ENCODE data around the gene CPE. TPM values are rescaled to one million over a fixed set of nuclear protein-coding genes. Genes with fewer than 3 reads are reported as not detected.

CPE gene
- total and polyA plus RNA-seq, 2 donors (not counting 3 experiments of a cell fraction or from before 2014, with no cell fraction given), result 2.7 to 9.2 TPM

DNA sequence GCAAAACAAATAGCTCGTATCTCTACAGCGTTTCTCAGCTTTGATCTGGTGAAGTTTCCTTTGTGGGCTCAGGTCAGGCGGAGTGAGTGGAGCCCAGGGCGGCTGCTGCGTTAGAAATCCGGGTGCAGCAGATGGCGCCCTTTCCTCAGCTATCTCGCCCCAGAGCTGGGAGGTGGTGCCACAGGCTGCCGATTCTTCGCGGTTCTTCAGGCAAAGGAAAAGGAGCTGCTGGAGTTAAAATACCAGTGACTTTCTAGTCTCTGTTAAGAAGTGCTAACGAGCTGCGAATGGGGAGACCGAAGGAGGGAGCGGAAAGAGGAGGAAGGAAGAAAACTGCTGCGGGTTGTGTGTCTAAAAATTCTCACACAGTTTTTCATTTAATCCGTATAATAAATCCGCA is 114.6 kb downstream of the CPE start:
- H3K9me1 ChIP-seq (replicated peaks; ENCODE audit: control insufficient read depth, extremely low read depth, insufficient read depth, low read length), result no peaks in the 10 kb centered on the region
- CTCF ChIA-PET, result interaction anchor here (0.6 to 4.0 kb wide), 77 partner anchors 9 to 1796 kb away, joined by 3 to 82 read pairs (median 4); partner anchors contain the start of genes TLL1 and TMEM192
- TF ChIP-seq, protein P1, sequence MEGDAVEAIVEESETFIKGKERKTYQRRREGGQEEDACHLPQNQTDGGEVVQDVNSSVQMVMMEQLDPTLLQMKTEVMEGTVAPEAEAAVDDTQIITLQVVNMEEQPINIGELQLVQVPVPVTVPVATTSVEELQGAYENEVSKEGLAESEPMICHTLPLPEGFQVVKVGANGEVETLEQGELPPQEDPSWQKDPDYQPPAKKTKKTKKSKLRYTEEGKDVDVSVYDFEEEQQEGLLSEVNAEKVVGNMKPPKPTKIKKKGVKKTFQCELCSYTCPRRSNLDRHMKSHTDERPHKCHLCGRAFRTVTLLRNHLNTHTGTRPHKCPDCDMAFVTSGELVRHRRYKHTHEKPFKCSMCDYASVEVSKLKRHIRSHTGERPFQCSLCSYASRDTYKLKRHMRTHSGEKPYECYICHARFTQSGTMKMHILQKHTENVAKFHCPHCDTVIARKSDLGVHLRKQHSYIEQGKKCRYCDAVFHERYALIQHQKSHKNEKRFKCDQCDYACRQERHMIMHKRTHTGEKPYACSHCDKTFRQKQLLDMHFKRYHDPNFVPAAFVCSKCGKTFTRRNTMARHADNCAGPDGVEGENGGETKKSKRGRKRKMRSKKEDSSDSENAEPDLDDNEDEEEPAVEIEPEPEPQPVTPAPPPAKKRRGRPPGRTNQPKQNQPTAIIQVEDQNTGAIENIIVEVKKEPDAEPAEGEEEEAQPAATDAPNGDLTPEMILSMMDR (IDR thresholded peaks at IDR 0.05; ENCODE audit: extremely low read depth in 1 of 2, insufficient read depth in 1 of 2, low read depth in 1 of 2, low read length in 2 of 2), result peak; percentile 71 to 81
- TF ChIP-seq JUN (IDR thresholded peaks at IDR 0.05; ENCODE audit: borderline replicate concordance, insufficient read depth, insufficient read length, low read depth), result no peak
- intact Hi-C loops (cut with micrococcal nuclease) (loop anchor here (1.0 to 5.0 kb wide), 7 partner anchors 44 to 1099 kb away; partner anchors contain the start of gene TLL1), dilution Hi-C loops (cut with MboI; ENCODE audit: extremely low pct_ligation_motif_present, low sequenced_read_pairs) (no loop called here)
- peaks cover 3% of the 10 kb centered on the region for H3K4me1 ChIP-seq (ENCODE audit: control insufficient read depth, extremely low read depth, insufficient read depth, low read length)
- H3K9ac ChIP-seq (replicated peaks; ENCODE audit: extremely low read depth, insufficient read depth, low read length), result no peak overlapping the region
- no peaks in the 10 kb centered on the region for H3K9me3 ChIP-seq (replicated peaks; ENCODE audit: control insufficient read depth, insufficient read depth, low read length)
- H3K27me3 ChIP-seq (ENCODE audit: control insufficient read depth in 2 of 2, insufficient read depth in 2 of 2, low read length in 2 of 2), result no peaks in the 10 kb centered on the region
- no TSS peak for BruUV-seq (replicated peaks)
- FAIRE-seq, result peak; percentile 87
- peak; percentile 64 for DNase-seq (ENCODE audit: low read depth, low spot score)
- peak overlapping the region; percentile 71 for H2AFZ ChIP-seq (ENCODE audit: low read depth, low read length)
- H3K4me3 ChIP-seq (replicated peaks in 1 of 3; ENCODE audit: insufficient read depth in 1 of 3, low read depth in 1 of 3, low read length in 3 of 3), result peak overlapping the region in 1 of 3 experiments; percentile 31
- H3K27ac ChIP-seq (ENCODE audit: insufficient read depth, low read depth, low read length), result no peak overlapping the region
- H3K36me3 ChIP-seq (ENCODE audit: control insufficient read depth in 2 of 2, extremely low read depth in 1 of 2, insufficient read depth in 2 of 2, low read length in 2 of 2), result no peaks in the 10 kb centered on the region
- no peaks in the 10 kb centered on the region for H3K79me2 ChIP-seq (ENCODE audit: control insufficient read depth, insufficient read depth, low read length)
- H3K4me2 ChIP-seq (ENCODE audit: insufficient read depth, low read length), result peak overlapping the region; percentile 45
- H4K20me1 ChIP-seq (replicated peaks; ENCODE audit: control insufficient read depth, extremely low read depth, insufficient read depth, low read length), result no peaks in the 10 kb centered on the region
- POLR2A ChIA-PET, result no interaction called here

DNA sequence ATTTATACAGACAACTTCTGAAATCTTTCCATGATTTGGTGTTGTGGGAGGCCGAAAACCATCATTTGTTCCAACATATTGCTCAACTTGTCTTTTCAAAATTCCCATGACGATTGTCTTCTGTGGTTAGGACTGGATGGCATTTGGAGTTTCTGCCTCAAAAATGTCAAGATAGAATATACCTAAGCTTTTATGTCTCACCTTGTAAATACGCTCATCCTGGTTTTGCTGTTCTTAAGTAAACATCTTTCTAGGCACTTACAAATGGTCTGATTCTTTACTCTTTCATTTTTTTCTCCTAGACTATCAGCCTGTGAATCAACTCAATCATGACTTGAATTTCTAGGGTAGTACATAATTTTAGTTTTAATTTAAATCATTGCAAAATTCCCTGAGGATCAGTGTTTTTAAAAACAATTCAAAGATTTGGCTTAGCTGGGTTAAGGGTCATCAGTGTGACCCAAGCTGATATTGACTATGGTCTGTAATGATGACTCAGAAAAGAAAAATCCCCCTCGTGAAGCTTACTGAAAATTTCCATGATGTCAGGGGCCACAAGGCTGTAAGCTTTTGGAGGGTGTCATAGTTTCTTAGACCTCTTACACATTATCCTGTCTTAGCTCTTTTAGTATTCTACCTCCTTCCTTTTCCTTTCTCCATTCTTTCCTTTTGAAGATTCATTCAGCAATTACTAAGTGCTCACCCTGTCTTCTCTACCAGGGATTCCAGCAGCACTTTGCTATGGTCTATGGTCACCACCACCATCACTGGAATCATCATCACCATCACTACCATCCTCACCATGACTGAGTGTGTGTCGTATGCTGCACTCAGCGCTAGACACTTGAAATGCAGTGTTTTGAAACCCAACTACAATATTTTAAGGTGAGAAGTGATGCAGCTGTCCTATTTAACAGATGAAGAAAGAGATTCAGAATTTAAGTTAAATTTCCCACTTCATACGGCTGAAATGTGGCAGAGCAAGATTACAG is 124.4 kb downstream of the CPE start:
- Histone ChIP-seq H3K36me3 (ENCODE audit: control insufficient read depth in 2 of 2, extremely low read depth in 1 of 2, insufficient read depth in 2 of 2, low read length in 2 of 2) (no peaks in the 10 kb centered on the region), H3K4me1 (ENCODE audit: control insufficient read depth, extremely low read depth, insufficient read depth, low read length) (peaks cover 6% of the 10 kb centered on the region), H4K20me1 (replicated peaks; ENCODE audit: control insufficient read depth, extremely low read depth, insufficient read depth, low read length) (no peaks in the 10 kb centered on the region), H3K9me1 (replicated peaks; ENCODE audit: control insufficient read depth, extremely low read depth, insufficient read depth, low read length) (no peaks in the 10 kb centered on the region), H3K27ac (ENCODE audit: insufficient read depth, low read depth, low read length) (no peak overlapping the region), H3K9me3 (replicated peaks; ENCODE audit: control insufficient read depth, insufficient read depth, low read length) (no peaks in the 10 kb centered on the region), H3K79me2 (ENCODE audit: control insufficient read depth, insufficient read depth, low read length) (no peaks in the 10 kb centered on the region), H2AFZ (ENCODE audit: low read depth, low read length) (peak overlapping the region; percentile 6), H3K9ac (replicated peaks; ENCODE audit: extremely low read depth, insufficient read depth, low read length) (no peak overlapping the region), H3K27me3 (ENCODE audit: control insufficient read depth in 2 of 2, insufficient read depth in 2 of 2, low read length in 2 of 2) (no peaks in the 10 kb centered on the region), H3K4me3 (replicated peaks in 1 of 3; ENCODE audit: insufficient read depth in 1 of 3, low read depth in 1 of 3, low read length in 3 of 3) (no peak overlapping the region), H3K4me2 (ENCODE audit: insufficient read depth, low read length) (peak overlapping the region; percentile 6)
- no TSS peak for BruUV-seq (replicated peaks)
- dilution Hi-C loops (cut with MboI; ENCODE audit: extremely low pct_ligation_motif_present, low sequenced_read_pairs) (no loop called here), intact Hi-C loops (cut with micrococcal nuclease) (no loop called here)
- DNase-seq (ENCODE audit: low read depth, low spot score) (peak; percentile 75), FAIRE-seq (peak; percentile 68)
- POLR2A ChIA-PET, result no interaction called here
- no peak for TF ChIP-seq GATA2 (IDR thresholded peaks at IDR 0.05; ENCODE audit: insufficient read depth, insufficient read length, low read depth, low read length)
- TF ChIP-seq EZH2 (IDR thresholded peaks at IDR 0.05; ENCODE audit: borderline replicate concordance, low read depth, low read length, severe bottlenecking), result no peak
- TF ChIP-seq, protein P2, sequence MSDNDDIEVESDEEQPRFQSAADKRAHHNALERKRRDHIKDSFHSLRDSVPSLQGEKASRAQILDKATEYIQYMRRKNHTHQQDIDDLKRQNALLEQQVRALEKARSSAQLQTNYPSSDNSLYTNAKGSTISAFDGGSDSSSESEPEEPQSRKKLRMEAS (IDR thresholded peaks at IDR 0.05; ENCODE audit: insufficient read depth, insufficient read length), result no peak
- TF ChIP-seq POLR2A (IDR thresholded peaks at IDR 0.05; ENCODE audit: low read depth, low read length), result no peak
- TF ChIP-seq JUN (IDR thresholded peaks at IDR 0.05; ENCODE audit: borderline replicate concordance, insufficient read depth, insufficient read length, low read depth), result peak; percentile 53
- TF ChIP-seq, protein P1 (IDR thresholded peaks at IDR 0.05; ENCODE audit: extremely low read depth in 1 of 2, insufficient read depth in 1 of 2, low read depth in 1 of 2, low read length in 2 of 2), result no peak
- no peak for TF ChIP-seq POLR2AphosphoS5 (IDR thresholded peaks at IDR 0.05; ENCODE audit: insufficient read depth, low read depth, low read length)
- peak; percentile 26 for TF ChIP-seq FOS (IDR thresholded peaks at IDR 0.05; ENCODE audit: borderline replicate concordance, insufficient read depth, low read length)
- CTCF ChIA-PET, result interaction anchor here (0.9 to 3.9 kb wide), 6 partner anchors 8 to 372 kb away, joined by 3 to 30 read pairs (median 4); no protein-coding TSS in a partner anchor

Measured in endothelial cell of umbilical vein (primary cell).